Stimulated activated CD4-positive, alpha-beta T cell treated with anti-CD3 and anti-CD28 coated beads, Interleukin-12 subunit alpha, Interleukin-12 subunit beta, amount 100 ng/mL, for 24 hours (primary cell): ENCODE results near the gene TNS2.
"Not testable (repeated sequence)": the region's sequence is repeated elsewhere in the genome, so short reads cannot be mapped to it uniquely, and the experiment has no call there.

Experiments
- DNase-seq, 2 experiments: peaks; one replicate each; pipeline ENCODE4 v3.0.0-alpha.2; 2020; ENCODE audit warnings: low read depth in 2 of 2

Gene TNS2

GRCh38 chr12:53049571-53050318, at the start of gene TNS2:
Gene TNS2 (plus strand): TSS chr12:53050065. CDS start chr12:53050186, 121 bp downstream.
- no peak for DNase-seq

GRCh38 chr12:53004178-53004577, 45.7 kb upstream of the TNS2 start:
- DNase-seq: no peak

- DNase-seq: no peak
Measured at GRCh38 chr12:53004582-53004981, 45.3 kb upstream of the TNS2 start.

GRCh38 chr12:53005215-53005985, 44.5 kb upstream of the TNS2 start:
- no peak for DNase-seq

GRCh38 chr12:53005986-53006809, 43.7 kb upstream of the TNS2 start, which contains the start of gene EIF4B:
Gene EIF4B (plus strand): TSS chr12:53006456. CDS start chr12:53006484, 28 bp downstream.
- DNase-seq: peak; percentile 98 to 99

- DNase-seq: peak; percentile 78 to 79
Measured at GRCh38 chr12:53006810-53007309, 43.0 kb upstream of the TNS2 start.

- DNase-seq: no peak
Measured at GRCh38 chr12:53007343-53007742, 42.5 kb upstream of the TNS2 start.

GRCh38 chr12:53008760-53009159, 41.1 kb upstream of the TNS2 start:
- not testable (repeated sequence) for DNase-seq

- DNase-seq: no peak
Measured at GRCh38 chr12:53010955-53011354, 38.9 kb upstream of the TNS2 start.

- no peak for DNase-seq
Measured at GRCh38 chr12:53011889-53012288, 38.0 kb upstream of the TNS2 start.

GRCh38 chr12:53012928-53013327, 36.9 kb upstream of the TNS2 start:
- DNase-seq: no peak

- no peak for DNase-seq
Measured at GRCh38 chr12:53014709-53015108, 35.2 kb upstream of the TNS2 start.

GRCh38 chr12:53025250-53025649, 24.6 kb upstream of the TNS2 start:
- DNase-seq: no peak

- DNase-seq: not testable (repeated sequence)
Measured at GRCh38 chr12:53027014-53027413, 22.9 kb upstream of the TNS2 start.

GRCh38 chr12:53031616-53032015, 18.2 kb upstream of the TNS2 start:
- no peak for DNase-seq

- not testable (repeated sequence) for DNase-seq
Measured at GRCh38 chr12:53033832-53034231, 16.0 kb upstream of the TNS2 start.

GRCh38 chr12:53034459-53034858, 15.4 kb upstream of the TNS2 start:
- no peak for DNase-seq

GRCh38 chr12:53036802-53037201, 13.1 kb upstream of the TNS2 start:
- no peak for DNase-seq

GRCh38 chr12:53039851-53040250, 10.0 kb upstream of the TNS2 start:
- DNase-seq: no peak

GRCh38 chr12:53042607-53043454, 7.0 kb upstream of the TNS2 start:
- DNase-seq: no peak

GRCh38 chr12:53044052-53044581, 5.7 kb upstream of the TNS2 start:
- no peak for DNase-seq
